Fibroblast of peridontal ligament (primary cell): Measurements from ENCODE around the gene SLC6A8.
"Not testable (repeated sequence)": the region's sequence is repeated elsewhere in the genome, so short reads cannot be mapped to it uniquely, and the experiment has no call there.

Experiments used
- DNase-seq: peaks from one replicate; pipeline ENCODE4 v3.0.0-alpha.2; 2010; ENCODE audit errors: extremely low read depth

SLC6A8 gene

GRCh38 chrX:153672531-153673427, 14.9 kb upstream of the SLC6A8 start:
- no peak for DNase-seq

GRCh38 chrX:153673428-153674218, 14.1 kb upstream of the SLC6A8 start, which contains the start of gene PNCK:
Gene PNCK (minus strand): TSS chrX:153673813. CDS start chrX:153673076, 737 bp downstream.
- no peak for DNase-seq

- no peak for DNase-seq
Measured at GRCh38 chrX:153674219-153674851, 13.4 kb upstream of the SLC6A8 start.

- no peak for DNase-seq
Measured at GRCh38 chrX:153681175-153681574, 6.6 kb upstream of the SLC6A8 start.

GRCh38 chrX:153683486-153683885, 4.2 kb upstream of the SLC6A8 start:
- not testable (repeated sequence) for DNase-seq

- DNase-seq: no peak
Measured at GRCh38 chrX:153684467-153685155, 3.1 kb upstream of the SLC6A8 start.

GRCh38 chrX:153685156-153685536, 2.6 kb upstream of the SLC6A8 start:
- no peak for DNase-seq

- DNase-seq: no peak
Measured at GRCh38 chrX:153685751-153686696, 1.7 kb upstream of the SLC6A8 start.

- no peak for DNase-seq
Measured at GRCh38 chrX:153686711-153687110, 1.0 kb upstream of the SLC6A8 start.

- no peak for DNase-seq
Measured at GRCh38 chrX:153688071-153688470, 345 bp downstream of the SLC6A8 start.

GRCh38 chrX:153688506-153688905, 780 bp downstream of the SLC6A8 start:
- DNase-seq: no peak

GRCh38 chrX:153688911-153689590, 1.3 kb downstream of the SLC6A8 start:
- DNase-seq: peak; percentile 4

GRCh38 chrX:153689654-153690465, 2.1 kb downstream of the SLC6A8 start:
- no peak for DNase-seq

GRCh38 chrX:153690466-153690865, 2.7 kb downstream of the SLC6A8 start:
- no peak for DNase-seq

- not testable (repeated sequence) for DNase-seq
Measured at GRCh38 chrX:153691032-153691827, 3.5 kb downstream of the SLC6A8 start.

- no peak for DNase-seq
Measured at GRCh38 chrX:153692003-153692402, 4.3 kb downstream of the SLC6A8 start.

GRCh38 chrX:153692611-153693156, 5.0 kb downstream of the SLC6A8 start:
- no peak for DNase-seq
